ENCODE data around the gene VPS37D.

GRCh38 chr7:73633323-73633722 lies 34.3 kb upstream of the VPS37D start:
- TF ChIP-seq POLR2A (IDR thresholded peaks at IDR 0.05) (no peak), CTCF (IDR thresholded peaks at IDR 0.05) (no peak)
